Activated T-helper 9 cell treated with anti-CD3 and anti-CD28 coated beads, Interleukin-2, amount 50 U/mL, for 16 hours (primary cell): Measurements from ENCODE around the gene KANSL3.
"Not testable (repeated sequence)": the region's sequence is repeated elsewhere in the genome, so short reads cannot be mapped to it uniquely, and the experiment has no call there.

ENCODE experiments used
- DNase-seq: peaks from one replicate; pipeline ENCODE4 v3.0.0-alpha.2; 2020; ENCODE audit warnings: low read depth

Gene KANSL3

GRCh38 chr2:96638144-96639121 is at the start of gene KANSL3:
Gene KANSL3, minus strand, starts transcription at chr2:96638312. Its CDS starts 1,177 bp downstream, at chr2:96637135.
- peak; percentile 83 for DNase-seq

- no peak for DNase-seq
Observed at GRCh38 chr2:96687266-96687665, 49.2 kb upstream of the KANSL3 start.

GRCh38 chr2:96685577-96686459 is 47.7 kb upstream of the KANSL3 start:
- DNase-seq: no peak

- no peak for DNase-seq
Observed at GRCh38 chr2:96684883-96685576, 46.9 kb upstream of the KANSL3 start.

GRCh38 chr2:96683972-96684820 is 46.1 kb upstream of the KANSL3 start:
- DNase-seq: no peak

GRCh38 chr2:96683307-96683706 is 45.2 kb upstream of the KANSL3 start:
- DNase-seq: no peak

- no peak for DNase-seq
Observed at GRCh38 chr2:96681540-96681939, 43.4 kb upstream of the KANSL3 start.

- DNase-seq: no peak
Observed at GRCh38 chr2:96680561-96681141, 42.5 kb upstream of the KANSL3 start.

- DNase-seq: no peak
Observed at GRCh38 chr2:96679848-96680247, 41.7 kb upstream of the KANSL3 start.

- no peak for DNase-seq
Observed at GRCh38 chr2:96669539-96670215, 31.6 kb upstream of the KANSL3 start.

- DNase-seq: no peak
Observed at GRCh38 chr2:96668771-96669170, 30.7 kb upstream of the KANSL3 start.

GRCh38 chr2:96665717-96666116 is 27.6 kb upstream of the KANSL3 start:
- DNase-seq: not testable (repeated sequence)

- DNase-seq: no peak
Observed at GRCh38 chr2:96665083-96665569, 27.0 kb upstream of the KANSL3 start.

GRCh38 chr2:96664366-96664925 is 26.3 kb upstream of the KANSL3 start:
- no peak for DNase-seq

GRCh38 chr2:96663829-96664228 is 25.7 kb upstream of the KANSL3 start:
- DNase-seq: no peak

GRCh38 chr2:96663177-96663576 is 25.1 kb upstream of the KANSL3 start:
- DNase-seq: no peak

- no peak for DNase-seq
Observed at GRCh38 chr2:96662360-96662759, 24.2 kb upstream of the KANSL3 start.

GRCh38 chr2:96661324-96661723 is 23.2 kb upstream of the KANSL3 start:
- no peak for DNase-seq

GRCh38 chr2:96656540-96656939 is 18.4 kb upstream of the KANSL3 start:
- DNase-seq: no peak

GRCh38 chr2:96655526-96655925 is 17.4 kb upstream of the KANSL3 start:
- DNase-seq: no peak
